ENCODE results near the gene TTLL11.

Gene TTLL11

GRCh38 chr9:122050167-122050566 lies 42.9 kb downstream of the TTLL11 start:
- DNase-seq (ENCODE audit: low spot score), result no peak

- DNase-seq (ENCODE audit: low spot score), result no peak
These were observed 51.1 kb downstream of the TTLL11 start for GRCh38 chr9:122042056-122042455.

- DNase-seq (ENCODE audit: low spot score), result no peak
These were observed 52.4 kb downstream of the TTLL11 start for GRCh38 chr9:122040561-122041242.

GRCh38 chr9:122039234-122039633 lies 53.9 kb downstream of the TTLL11 start:
- DNase-seq (ENCODE audit: low spot score), result no peak

- no peak for DNase-seq (ENCODE audit: low spot score)
These were observed 56.1 kb downstream of the TTLL11 start for GRCh38 chr9:122036988-122037387.

- DNase-seq (ENCODE audit: low spot score), result no peak
These were observed 56.7 kb downstream of the TTLL11 start for GRCh38 chr9:122036408-122036807.

GRCh38 chr9:122033775-122034373 lies 59.2 kb downstream of the TTLL11 start:
- DNase-seq (ENCODE audit: low spot score), result no peak

- no peak for DNase-seq (ENCODE audit: low spot score)
These were observed 60.8 kb downstream of the TTLL11 start for GRCh38 chr9:122032346-122032745.

GRCh38 chr9:122031776-122032175 lies 61.3 kb downstream of the TTLL11 start:
- no peak for DNase-seq (ENCODE audit: low spot score)

GRCh38 chr9:122031157-122031556 lies 62.0 kb downstream of the TTLL11 start:
- DNase-seq (ENCODE audit: low spot score), result no peak

GRCh38 chr9:122030357-122030756 lies 62.8 kb downstream of the TTLL11 start:
- DNase-seq (ENCODE audit: low spot score), result no peak

GRCh38 chr9:122029898-122030297 lies 63.2 kb downstream of the TTLL11 start:
- no peak for DNase-seq (ENCODE audit: low spot score)

GRCh38 chr9:122028089-122028488 lies 65.0 kb downstream of the TTLL11 start:
- DNase-seq (ENCODE audit: low spot score), result no peak

- no peak for DNase-seq (ENCODE audit: low spot score)
These were observed 72.7 kb downstream of the TTLL11 start for GRCh38 chr9:122020398-122020797.

- no peak for DNase-seq (ENCODE audit: low spot score)
These were observed 76.4 kb downstream of the TTLL11 start for GRCh38 chr9:122016744-122017143.

GRCh38 chr9:122016309-122016708 lies 76.8 kb downstream of the TTLL11 start:
- no peak for DNase-seq (ENCODE audit: low spot score)

- DNase-seq (ENCODE audit: low spot score), result no peak
These were observed 77.8 kb downstream of the TTLL11 start for GRCh38 chr9:122015170-122015821.

- no peak for DNase-seq (ENCODE audit: low spot score)
These were observed 81.2 kb downstream of the TTLL11 start for GRCh38 chr9:122011818-122012498.

GRCh38 chr9:122008559-122008958 lies 84.5 kb downstream of the TTLL11 start:
- no peak for DNase-seq (ENCODE audit: low spot score)

GRCh38 chr9:122007837-122008236 lies 85.3 kb downstream of the TTLL11 start:
- no peak for DNase-seq (ENCODE audit: low spot score)

GRCh38 chr9:122005597-122005996 lies 87.5 kb downstream of the TTLL11 start:
- peak; percentile 38 for DNase-seq (ENCODE audit: low spot score)

- DNase-seq (ENCODE audit: low spot score), result no peak
These were observed 88.5 kb downstream of the TTLL11 start for GRCh38 chr9:122004589-122004988.

Data from HuH-7.5 (cell line).